Endothelial cell (in vitro differentiated cells): ENCODE measurements around the gene CHIT1. TPM values are rescaled to one million over a fixed set of nuclear protein-coding genes. Genes with fewer than 3 reads are reported as not detected.

Experiments
- DNase-seq: peaks from one replicate; pipeline ENCODE4 v3.0.0; 2021; ENCODE audit warnings: low spot score
- H3K27ac Mint-ChIP-seq: one replicate; pipeline ENCODE4 v1.8.0; 2021; ENCODE audit warnings: mixed read lengths, inconsistent platforms; ENCODE audit not compliant: unreplicated experiment
- H3K27me3 Mint-ChIP-seq: one replicate; pipeline ENCODE4 v1.8.0; 2021; ENCODE audit warnings: mild to moderate bottlenecking, moderate library complexity, mixed read lengths, inconsistent platforms; ENCODE audit not compliant: unreplicated experiment
- H3K36me3 Mint-ChIP-seq: one replicate; pipeline ENCODE4 v1.8.0; 2021; ENCODE audit warnings: mild to moderate bottlenecking, low read depth, mixed read lengths, inconsistent platforms; ENCODE audit not compliant: unreplicated experiment
- H3K4me1 Mint-ChIP-seq: one replicate; pipeline ENCODE4 v1.8.0; 2021; ENCODE audit warnings: mild to moderate bottlenecking, mixed read lengths, inconsistent platforms; ENCODE audit not compliant: unreplicated experiment
- H3K4me3 Mint-ChIP-seq: one replicate; pipeline ENCODE4 v1.8.0; 2021; ENCODE audit warnings: mild to moderate bottlenecking, mixed read lengths, inconsistent platforms; ENCODE audit not compliant: unreplicated experiment
- H3K9me3 Mint-ChIP-seq: one replicate; pipeline ENCODE4 v1.8.0; 2021; ENCODE audit warnings: mixed read lengths, inconsistent platforms; ENCODE audit not compliant: unreplicated experiment
- CTCF ChIP-seq: fragments of 200-600 bp; sonication (generic); IDR thresholded peaks from one replicate; pipeline ENCODE4 v1.5.0; 2021; ENCODE audit warnings: antibody characterized with exemption; ENCODE audit not compliant: unreplicated experiment
- total RNA-seq: library from RNA; stranded (reverse); fragmentation: NEBNext Ultra II Directional; extraction: Animal tissue kit (Norgen Biotek cat#: 25700); gene quantifications from one replicate; pipeline ENCODE4 v1.2.1, GENCODE V29; 2021; ENCODE audit not compliant: unreplicated experiment

Gene CHIT1
- total RNA-seq, 1 donor from 2014 or later = not detected

GRCh38 chr1:203184467-203184866, 45.0 kb downstream of the CHIT1 start:
- peaks cover 11% of the 10 kb centered on the region for H3K4me1 Mint-ChIP-seq
- no peak overlapping the region for H3K27ac Mint-ChIP-seq
- H3K4me3 Mint-ChIP-seq = no peak overlapping the region

GRCh38 chr1:203183828-203184227, 45.6 kb downstream of the CHIT1 start:
- no peak for TF ChIP-seq CTCF
- no peak overlapping the region for H3K4me3 Mint-ChIP-seq
- peaks cover 17% of the 10 kb centered on the region for H3K27me3 Mint-ChIP-seq
- H3K4me1 Mint-ChIP-seq = peaks cover 11% of the 10 kb centered on the region
- no peak overlapping the region for H3K27ac Mint-ChIP-seq
- no peaks in the 10 kb centered on the region for H3K36me3 Mint-ChIP-seq
- no peak for DNase-seq
- H3K9me3 Mint-ChIP-seq = no peaks in the 10 kb centered on the region

More at GRCh38 chr1:203184467-203184866, 45.0 kb downstream of the CHIT1 start:
- TF ChIP-seq CTCF = no peak
- no peak for DNase-seq
- Mint-ChIP-seq H3K36me3 (no peaks in the 10 kb centered on the region), H3K27me3 (peaks cover 17% of the 10 kb centered on the region), H3K9me3 (no peaks in the 10 kb centered on the region)

- no peaks in the 10 kb centered on the region for H3K9me3 Mint-ChIP-seq
- TF ChIP-seq CTCF = no peak
- H3K27ac Mint-ChIP-seq = no peak overlapping the region
- DNase-seq = no peak
- no peak overlapping the region for H3K4me3 Mint-ChIP-seq
- peaks cover 21% of the 10 kb centered on the region for H3K4me1 Mint-ChIP-seq
- H3K36me3 Mint-ChIP-seq = no peaks in the 10 kb centered on the region
- H3K27me3 Mint-ChIP-seq = peaks cover 12% of the 10 kb centered on the region
These were observed 47.0 kb downstream of the CHIT1 start for GRCh38 chr1:203182387-203182953.

GRCh38 chr1:203181586-203182386, 47.7 kb downstream of the CHIT1 start:
- H3K27me3 Mint-ChIP-seq = peaks cover 9% of the 10 kb centered on the region
- H3K4me1 Mint-ChIP-seq = peaks cover 21% of the 10 kb centered on the region
- H3K36me3 Mint-ChIP-seq = no peaks in the 10 kb centered on the region
- no peak overlapping the region for H3K4me3 Mint-ChIP-seq
- DNase-seq = no peak
- no peaks in the 10 kb centered on the region for H3K9me3 Mint-ChIP-seq
- no peak overlapping the region for H3K27ac Mint-ChIP-seq
- no peak for TF ChIP-seq CTCF

- TF ChIP-seq CTCF = no peak
- no peak for DNase-seq
- Mint-ChIP-seq H3K4me1 (peaks cover 14% of the 10 kb centered on the region), H3K9me3 (no peaks in the 10 kb centered on the region), H3K27me3 (peaks cover 6% of the 10 kb centered on the region), H3K36me3 (no peaks in the 10 kb centered on the region), H3K4me3 (no peak overlapping the region), H3K27ac (no peak overlapping the region)
These were observed 48.7 kb downstream of the CHIT1 start for GRCh38 chr1:203180611-203181330.
